Lung (tissue), 12 donors: ENCODE results near the gene OXCT1. TPM values are rescaled to one million over a fixed set of nuclear protein-coding genes. Genes with fewer than 3 reads are reported as not detected.
A peak's percentile ranks its signal among the peaks of the same experiment; 100 is the strongest.

Experiments
- ATAC-seq: fragments of 200-7000 bp; cut with Tn5 transposase; one replicate; pipeline ENCODE4 v1.9.1; 2020; ENCODE audit warnings: moderate number of reproducible peaks; ENCODE audit not compliant: insufficient read depth, low FRiP score
- DNase-seq, 3 donors: peaks; one replicate each; pipeline ENCODE4 v3.0.0-alpha.2; 2013 to 2017
- H3K27ac ChIP-seq, 2 donors: one replicate each; pipeline ENCODE4 v1.5.1; 2013; ENCODE audit warnings: mild to moderate bottlenecking in 2 of 2, moderate library complexity in 2 of 2, control low read depth in 1 of 2, inconsistent platforms in 1 of 2, low read depth in 1 of 2, low read length in 1 of 2
- H3K27me3 ChIP-seq, 3 donors: one replicate each; pipeline ENCODE4 v1.5.1; 2013; ENCODE audit warnings: low read length in 2 of 3; ENCODE audit not compliant: control insufficient read depth in 3 of 3, insufficient read depth in 3 of 3
- H3K36me3 ChIP-seq, 4 donors: one replicate each; pipeline ENCODE4 v1.5.1; 2013; ENCODE audit warnings: low read length in 4 of 4, mild to moderate bottlenecking in 1 of 4, moderate library complexity in 1 of 4; ENCODE audit not compliant: control insufficient read depth in 4 of 4, insufficient read depth in 4 of 4
- H3K4me1 ChIP-seq, 5 donors: one replicate each; pipeline ENCODE4 v1.5.1; 2013; ENCODE audit warnings: low read length in 5 of 5, mild to moderate bottlenecking in 2 of 5, moderate library complexity in 1 of 5; ENCODE audit not compliant: control insufficient read depth in 5 of 5, insufficient read depth in 5 of 5
- H3K4me3 ChIP-seq: one replicate; pipeline ENCODE4 v1.5.1; 2013; ENCODE audit warnings: mild to moderate bottlenecking, control low read depth, moderate library complexity
- H3K9ac ChIP-seq, 2 donors: one replicate each; pipeline ENCODE4 v1.5.1; 2013; ENCODE audit warnings: low read length in 2 of 2, control low read depth in 1 of 2; ENCODE audit not compliant: insufficient read depth in 1 of 2
- H3K9me3 ChIP-seq, 4 donors: one replicate each; pipeline ENCODE4 v1.5.1; 2013; ENCODE audit warnings: low read length in 3 of 4, mild to moderate bottlenecking in 1 of 4, moderate library complexity in 1 of 4; ENCODE audit not compliant: control insufficient read depth in 4 of 4, insufficient read depth in 3 of 4
- WGBS, 2 donors: extraction: QIAGEN DNeasy Blood & Tissue Kit; methylation state at CpG; one replicate each; pipeline ENCODE4 v1.1.7; 2013; 5-methylcytosine and 5-hydroxymethylcytosine counted together
- polyA plus RNA-seq, 2 donors: library from polyadenylated mRNA; stranded (reverse); fragments of 200-250 nt; gene quantifications; one replicate each; pipeline ENCODE4 v1.2.1, GENCODE V29; 2013
- total RNA-seq, 2 donors: library from RNA; depleted of rRNA in 1 of 2; stranded (reverse); fragments of >200 nt in 1 of 2; gene quantifications; one replicate each; pipeline ENCODE4 v1.2.1, GENCODE V29; 2014 to 2021
- TF ChIP-seq, protein P1 (sequence below): IDR thresholded peaks from 2 replicates; pipeline ENCODE4 v1.5.1; 2012; ENCODE audit warnings: mild to moderate bottlenecking; ENCODE audit errors: control extremely low read depth, extremely low read depth
- donor health status: control.
- donor health status: control.
- donor health status: Bipolar disorder and iron deficiency.
- donor health status: healthy.
- donor health status: DM: yes; HTN: yes; CAD: no.

Gene OXCT1
- total and polyA plus RNA-seq, 4 donors = 6.7 to 17.3 (median 12.7) TPM

DNA sequence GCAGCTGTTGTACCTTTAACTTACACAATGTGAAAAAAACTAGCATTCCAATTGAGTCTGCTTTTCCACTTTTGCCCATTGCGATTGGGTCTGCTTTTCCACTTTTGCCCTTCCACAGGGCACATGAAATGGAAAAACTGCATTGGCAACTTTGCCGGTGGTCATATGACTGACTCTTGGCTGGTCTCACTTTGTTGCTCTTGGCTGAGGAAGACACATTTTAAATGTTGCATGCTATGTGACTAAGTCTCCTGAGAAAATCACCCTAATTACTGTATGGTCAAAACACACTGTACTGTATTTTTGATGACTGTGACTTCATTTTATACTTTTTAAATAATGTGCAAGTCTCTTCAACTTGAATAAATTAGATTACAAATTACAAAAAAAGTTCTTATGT is 1.6 kb upstream of the OXCT1 start:
- Histone ChIP-seq H3K36me3 (no peaks in the 10 kb centered on the region), H3K27ac (no peak overlapping the region), H3K4me1 (peaks cover 0 to 20% (median 8%) of the 10 kb centered on the region in 5 donors), H3K9ac (no peak overlapping the region), H3K9me3 (peaks cover 0 to 2% (median 0%) of the 10 kb centered on the region in 4 donors), H3K27me3 (no peaks in the 10 kb centered on the region), H3K4me3 (no peak overlapping the region)
- peak in 2 of 3 donors; percentile 55 to 66 for DNase-seq
- ATAC-seq = no peak
- TF ChIP-seq, protein P1, sequence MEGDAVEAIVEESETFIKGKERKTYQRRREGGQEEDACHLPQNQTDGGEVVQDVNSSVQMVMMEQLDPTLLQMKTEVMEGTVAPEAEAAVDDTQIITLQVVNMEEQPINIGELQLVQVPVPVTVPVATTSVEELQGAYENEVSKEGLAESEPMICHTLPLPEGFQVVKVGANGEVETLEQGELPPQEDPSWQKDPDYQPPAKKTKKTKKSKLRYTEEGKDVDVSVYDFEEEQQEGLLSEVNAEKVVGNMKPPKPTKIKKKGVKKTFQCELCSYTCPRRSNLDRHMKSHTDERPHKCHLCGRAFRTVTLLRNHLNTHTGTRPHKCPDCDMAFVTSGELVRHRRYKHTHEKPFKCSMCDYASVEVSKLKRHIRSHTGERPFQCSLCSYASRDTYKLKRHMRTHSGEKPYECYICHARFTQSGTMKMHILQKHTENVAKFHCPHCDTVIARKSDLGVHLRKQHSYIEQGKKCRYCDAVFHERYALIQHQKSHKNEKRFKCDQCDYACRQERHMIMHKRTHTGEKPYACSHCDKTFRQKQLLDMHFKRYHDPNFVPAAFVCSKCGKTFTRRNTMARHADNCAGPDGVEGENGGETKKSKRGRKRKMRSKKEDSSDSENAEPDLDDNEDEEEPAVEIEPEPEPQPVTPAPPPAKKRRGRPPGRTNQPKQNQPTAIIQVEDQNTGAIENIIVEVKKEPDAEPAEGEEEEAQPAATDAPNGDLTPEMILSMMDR = no peak
- WGBS, 2 donors = 65 to 88% methylated on average over 2 of the region's 2 CpGs

DNA sequence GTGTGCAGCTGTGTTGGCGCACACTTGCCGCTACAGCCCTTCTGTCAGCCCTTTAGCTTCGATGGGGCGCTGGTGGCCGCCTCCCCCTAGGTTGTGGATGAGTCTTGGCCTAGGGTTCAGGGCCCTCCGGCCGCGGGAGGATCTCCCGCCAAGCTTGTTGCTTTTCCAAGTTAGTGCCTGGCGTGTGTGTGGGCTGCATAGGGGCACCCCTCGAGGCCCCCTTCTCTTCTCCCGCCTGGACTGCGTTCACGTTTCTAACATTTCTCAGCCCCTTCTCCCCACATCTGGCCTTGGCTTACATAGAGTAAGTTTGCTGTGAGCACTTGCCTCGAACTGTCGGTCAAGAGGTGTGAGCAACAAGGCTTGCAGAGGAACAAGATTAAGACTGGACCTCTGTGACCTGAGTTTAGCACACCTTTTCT is 413 bp upstream of the OXCT1 start:
- Histone ChIP-seq H3K27me3 (no peaks in the 10 kb centered on the region), H3K9me3 (peaks cover 0 to 2% (median 0%) of the 10 kb centered on the region in 4 donors), H3K4me3 (peak overlapping the region; percentile 76), H3K9ac (peak overlapping the region; percentile 82 to 87), H3K27ac (peak overlapping the region; percentile 81 to 94), H3K36me3 (no peaks in the 10 kb centered on the region), H3K4me1 (peaks cover 0 to 20% (median 8%) of the 10 kb centered on the region in 5 donors)
- no peak for ATAC-seq
- TF ChIP-seq, protein P1 = no peak
- WGBS, 2 donors = 10 to 12% methylated on average over 15 to 16 of the region's 16 CpGs
- DNase-seq = no peak

DNA sequence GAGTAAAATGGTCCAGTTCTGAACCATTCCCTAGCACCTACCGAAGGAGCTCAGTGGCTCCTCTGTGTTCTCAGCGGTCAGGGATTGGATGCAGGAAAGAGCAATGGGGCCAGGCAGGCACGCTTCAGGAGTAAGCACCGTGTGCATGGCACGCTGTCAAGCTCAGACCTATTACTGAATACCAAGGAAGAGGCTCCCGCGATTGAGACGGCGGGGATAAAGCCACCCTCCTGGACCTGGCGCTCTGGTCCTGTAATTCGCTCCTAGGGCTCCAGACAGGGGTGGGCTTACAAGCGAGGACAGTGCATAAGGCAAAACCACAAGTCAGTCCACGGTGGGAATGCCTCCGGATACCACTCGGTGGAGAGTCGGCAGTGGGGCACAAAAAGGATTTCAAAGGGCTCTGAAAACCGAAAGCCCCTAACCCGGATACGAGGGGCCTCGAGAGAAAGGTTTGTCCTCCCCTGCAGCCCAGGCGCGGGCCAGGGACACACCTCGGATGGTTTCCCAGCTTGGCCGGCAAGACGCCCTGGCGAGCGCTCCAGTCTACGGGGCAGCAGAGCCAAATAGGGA is 988 bp downstream of the OXCT1 start:
- peak; percentile 59 for ATAC-seq
- peak overlapping the region; percentile 81 to 94 for H3K27ac ChIP-seq
- WGBS, 2 donors = 15 to 17% methylated on average over 28 of the region's 28 CpGs

More for the DNA sequence above, 988 bp downstream of the OXCT1 start:
- Histone ChIP-seq H3K27me3 (no peaks in the 10 kb centered on the region), H3K9me3 (peaks cover 0 to 2% (median 0%) of the 10 kb centered on the region in 4 donors), H3K9ac (peak overlapping the region; percentile 82 to 87), H3K4me3 (peak overlapping the region; percentile 76), H3K36me3 (no peaks in the 10 kb centered on the region), H3K4me1 (peaks cover 0 to 20% (median 8%) of the 10 kb centered on the region in 5 donors)
- DNase-seq = peak in 1 of 3 donors; percentile 35
- TF ChIP-seq, protein P1 = no peak
